Chondrocyte (in vitro differentiated cells): ENCODE measurements around the gene AOC2. TPM values are rescaled to one million over a fixed set of nuclear protein-coding genes. Genes with fewer than 3 reads are reported as not detected.

Experiments used
- DNase-seq: peaks from one replicate; pipeline ENCODE4 v3.0.0; 2021; ENCODE audit warnings: mixed read lengths, low spot score
- H3K27ac Mint-ChIP-seq: one replicate; pipeline ENCODE4 v1.8.0; 2021; ENCODE audit warnings: mild to moderate bottlenecking, moderate library complexity, mixed read lengths; ENCODE audit not compliant: unreplicated experiment
- H3K27me3 Mint-ChIP-seq: 2 replicates; pipeline ENCODE4 v1.8.0; 2021; ENCODE audit warnings: low read depth, mixed read lengths
- H3K36me3 Mint-ChIP-seq: 2 replicates; pipeline ENCODE4 v1.8.0; 2021; ENCODE audit warnings: low read depth, mixed read lengths
- H3K4me1 Mint-ChIP-seq: 2 replicates; pipeline ENCODE4 v1.8.0; 2021; ENCODE audit warnings: low read depth, mild to moderate bottlenecking, mixed read lengths
- H3K4me3 Mint-ChIP-seq: one replicate; pipeline ENCODE4 v1.8.0; 2021; ENCODE audit warnings: mild to moderate bottlenecking, moderate library complexity, mixed read lengths; ENCODE audit not compliant: unreplicated experiment
- H3K9me3 Mint-ChIP-seq: 2 replicates; pipeline ENCODE4 v1.8.0; 2021; ENCODE audit warnings: low read depth, mixed read lengths
- total RNA-seq: library from RNA; stranded (reverse); gene quantifications from 3 replicates; pipeline ENCODE4 v1.2.1, GENCODE V29; 2021
- TF ChIP-seq, protein P1 (sequence below): fragments of 200-600 bp; sonication (generic); IDR thresholded peaks from 2 replicates; pipeline ENCODE4 v1.5.0; 2021; ENCODE audit warnings: antibody characterized with exemption, mild to moderate bottlenecking, moderate library complexity

AOC2 gene
- total RNA-seq, 1 donor from 2014 or later = 1.4 TPM

DNA sequence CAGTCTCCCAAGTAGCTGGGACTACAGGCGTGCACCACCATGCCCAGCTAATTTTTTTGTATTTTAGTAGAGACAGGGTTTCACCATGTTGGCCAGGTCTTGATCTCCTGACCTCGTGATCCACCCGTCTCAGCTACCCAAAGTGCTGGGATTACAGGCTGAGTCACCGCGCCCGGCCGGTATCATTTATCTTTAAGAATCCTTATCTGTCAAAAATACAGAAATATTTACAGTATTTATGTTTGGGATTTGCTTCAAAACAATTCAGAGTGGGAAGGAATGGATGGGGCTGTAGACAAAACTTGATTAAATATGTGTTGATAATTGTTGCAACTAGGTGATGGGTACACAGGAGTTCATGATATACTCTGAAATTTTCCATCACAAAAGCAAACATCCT lies 23.2 kb upstream of the AOC2 start:
- Mint-ChIP-seq H3K4me1 (peaks cover 19% of the 10 kb centered on the region), H3K9me3 (no peaks in the 10 kb centered on the region), H3K27me3 (no peaks in the 10 kb centered on the region), H3K4me3 (no peak overlapping the region), H3K27ac (no peak overlapping the region), H3K36me3 (peaks cover 24% of the 10 kb centered on the region)
- TF ChIP-seq, protein P1, sequence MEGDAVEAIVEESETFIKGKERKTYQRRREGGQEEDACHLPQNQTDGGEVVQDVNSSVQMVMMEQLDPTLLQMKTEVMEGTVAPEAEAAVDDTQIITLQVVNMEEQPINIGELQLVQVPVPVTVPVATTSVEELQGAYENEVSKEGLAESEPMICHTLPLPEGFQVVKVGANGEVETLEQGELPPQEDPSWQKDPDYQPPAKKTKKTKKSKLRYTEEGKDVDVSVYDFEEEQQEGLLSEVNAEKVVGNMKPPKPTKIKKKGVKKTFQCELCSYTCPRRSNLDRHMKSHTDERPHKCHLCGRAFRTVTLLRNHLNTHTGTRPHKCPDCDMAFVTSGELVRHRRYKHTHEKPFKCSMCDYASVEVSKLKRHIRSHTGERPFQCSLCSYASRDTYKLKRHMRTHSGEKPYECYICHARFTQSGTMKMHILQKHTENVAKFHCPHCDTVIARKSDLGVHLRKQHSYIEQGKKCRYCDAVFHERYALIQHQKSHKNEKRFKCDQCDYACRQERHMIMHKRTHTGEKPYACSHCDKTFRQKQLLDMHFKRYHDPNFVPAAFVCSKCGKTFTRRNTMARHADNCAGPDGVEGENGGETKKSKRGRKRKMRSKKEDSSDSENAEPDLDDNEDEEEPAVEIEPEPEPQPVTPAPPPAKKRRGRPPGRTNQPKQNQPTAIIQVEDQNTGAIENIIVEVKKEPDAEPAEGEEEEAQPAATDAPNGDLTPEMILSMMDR = no peak
- no peak for DNase-seq

DNA sequence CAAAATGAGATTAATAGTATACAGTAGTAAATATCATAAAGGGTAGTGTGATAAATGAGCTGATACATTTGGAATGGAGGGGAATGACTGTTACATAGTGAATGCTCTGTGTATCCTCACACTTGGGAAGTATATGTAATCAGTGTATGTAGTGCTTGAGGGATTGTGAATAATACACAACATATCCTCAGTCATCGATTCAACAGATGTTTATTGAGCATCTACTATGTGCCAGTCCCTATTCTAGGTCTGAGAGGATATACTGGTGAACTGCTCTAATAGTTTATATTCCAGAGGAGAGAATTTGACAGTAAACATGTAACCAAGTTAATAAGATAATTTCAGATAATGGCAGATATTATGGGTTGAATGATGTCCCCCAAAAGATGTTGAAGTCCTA lies 16.9 kb upstream of the AOC2 start:
- DNase-seq = no peak
- Mint-ChIP-seq H3K27me3 (peaks cover 12% of the 10 kb centered on the region), H3K9me3 (no peaks in the 10 kb centered on the region), H3K36me3 (no peaks in the 10 kb centered on the region), H3K4me1 (peaks cover 22% of the 10 kb centered on the region), H3K4me3 (no peak overlapping the region), H3K27ac (no peak overlapping the region)
- TF ChIP-seq, protein P1 = no peak

DNA sequence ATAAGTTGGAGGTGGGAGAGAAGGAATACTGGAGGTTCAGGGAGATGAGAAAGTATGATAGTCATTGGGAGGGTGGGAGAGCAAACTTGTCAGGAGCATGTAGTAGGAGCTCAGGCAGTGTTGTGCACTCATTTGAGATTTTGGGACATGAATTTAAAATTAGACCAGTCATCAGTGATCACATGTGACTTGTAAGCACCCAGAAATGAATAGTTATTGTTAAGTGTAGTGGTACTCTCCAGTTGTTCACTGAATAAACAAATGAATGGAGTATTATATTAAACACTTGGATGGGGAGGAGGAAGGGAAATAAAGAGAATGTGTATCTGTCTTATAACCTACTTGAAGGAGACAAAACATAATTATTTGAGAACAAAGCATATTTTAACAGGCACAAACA lies 13.4 kb upstream of the AOC2 start:
- H3K4me3 Mint-ChIP-seq = no peak overlapping the region
- H3K9me3 Mint-ChIP-seq = no peaks in the 10 kb centered on the region

DNA sequence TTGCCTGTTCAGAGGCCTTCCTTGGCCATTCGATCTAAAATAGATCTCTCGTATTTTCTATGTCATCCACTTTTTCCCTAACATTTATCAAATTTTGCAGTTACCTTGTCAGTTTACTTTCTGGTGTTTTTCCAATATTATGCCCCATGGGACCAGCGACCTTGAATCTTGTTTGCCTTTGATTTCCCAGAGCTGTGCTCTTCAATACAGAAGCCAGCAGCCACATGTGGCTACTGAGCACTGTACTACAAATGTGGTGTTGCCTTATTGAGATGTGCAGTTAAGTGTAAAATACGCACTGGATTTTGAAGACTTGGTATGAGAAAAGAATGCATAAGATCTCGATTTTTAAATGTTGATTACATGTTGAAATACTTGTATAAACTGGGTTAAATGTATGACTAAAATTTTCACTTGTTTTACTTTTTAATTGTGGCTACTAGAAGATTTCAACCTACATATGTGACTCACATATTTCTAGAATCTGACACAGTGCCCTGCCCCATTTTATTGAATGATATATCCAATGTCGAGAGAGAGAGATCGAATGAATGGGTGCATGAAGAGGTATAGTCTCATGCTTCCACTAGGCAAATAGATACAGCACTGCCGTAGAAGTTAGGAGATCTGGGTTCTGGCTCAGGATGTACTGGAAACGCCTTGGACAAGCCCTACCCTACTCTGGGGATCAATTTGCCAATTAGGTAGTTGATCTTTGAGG lies 12.0 kb upstream of the AOC2 start:
- peak overlapping the region; percentile 97 for H3K4me3 Mint-ChIP-seq
- TF ChIP-seq, protein P1 = no peak

More for the DNA sequence above, 13.4 kb upstream of the AOC2 start:
- H3K36me3 Mint-ChIP-seq = no peaks in the 10 kb centered on the region
- H3K4me1 Mint-ChIP-seq = peaks cover 21% of the 10 kb centered on the region
- peaks cover 12% of the 10 kb centered on the region for H3K27me3 Mint-ChIP-seq
- TF ChIP-seq, protein P1 = no peak
- no peak for DNase-seq
- no peak overlapping the region for H3K27ac Mint-ChIP-seq

DNA sequence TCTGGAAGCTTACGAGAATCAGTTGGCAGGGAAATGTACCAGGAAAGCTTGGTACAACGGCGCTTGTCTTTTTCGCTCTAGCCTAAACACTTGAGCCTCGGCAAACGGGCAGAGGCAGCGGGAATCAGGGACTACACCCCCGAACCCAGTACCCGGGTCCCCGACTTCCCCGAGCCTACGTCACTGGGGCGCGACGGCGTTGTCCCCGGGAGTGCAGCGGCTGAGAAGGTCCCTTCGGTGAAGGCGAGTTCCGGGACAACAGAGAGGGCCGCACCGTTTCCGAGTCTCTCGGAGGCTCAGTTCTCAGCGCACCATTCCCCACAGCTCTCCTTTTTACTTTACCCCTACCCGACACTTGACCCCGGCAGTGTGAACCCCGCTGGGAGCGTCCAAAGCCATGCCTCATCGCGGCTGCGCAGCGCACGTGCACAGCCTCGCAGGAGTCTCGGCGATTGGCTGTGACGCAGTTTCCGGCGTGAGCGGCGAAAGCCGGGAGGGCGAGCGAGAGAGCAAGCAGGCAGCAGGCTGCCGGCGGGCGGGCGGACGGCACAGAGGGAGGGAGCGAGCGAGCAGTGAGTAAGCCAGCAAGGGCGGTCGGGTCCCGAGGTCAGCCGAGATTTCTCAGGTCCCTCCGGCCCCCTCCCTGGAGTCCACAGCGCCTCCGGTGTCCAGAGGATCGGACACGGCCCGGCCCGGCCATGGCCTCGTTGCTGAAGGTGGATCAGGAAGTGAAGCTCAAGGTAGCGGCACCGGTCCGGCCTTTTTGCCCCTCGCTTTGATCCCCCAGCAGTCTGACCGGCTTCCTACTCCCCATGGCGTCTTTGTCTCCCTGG lies 11.2 kb upstream of the AOC2 start, which contains the start of gene PSME3:
PSME3 (plus strand) TSS at position 464 of the 833 bp plus-strand sequence; CDS start at position 699, 235 bp downstream.
- H3K27me3 Mint-ChIP-seq = peaks cover 4% of the 10 kb centered on the region
- TF ChIP-seq, protein P1 = peak; percentile 41
- H3K4me3 Mint-ChIP-seq = peak within 1 kb of the TSS; percentile 97
- H3K9me3 Mint-ChIP-seq = no peaks in the 10 kb centered on the region
- H3K36me3 Mint-ChIP-seq = peaks cover 4% of the 10 kb centered on the region
- DNase-seq = no peak
- peaks cover 21% of the 10 kb centered on the region for H3K4me1 Mint-ChIP-seq
- H3K27ac Mint-ChIP-seq = peak within 1 kb of the TSS; percentile 99

More for the DNA sequence above, 12.0 kb upstream of the AOC2 start:
- Mint-ChIP-seq H3K27me3 (peaks cover 11% of the 10 kb centered on the region), H3K4me1 (peaks cover 21% of the 10 kb centered on the region), H3K27ac (peak overlapping the region; percentile 99), H3K9me3 (no peaks in the 10 kb centered on the region), H3K36me3 (no peaks in the 10 kb centered on the region)
- no peak for DNase-seq
